ENCODE data around the gene AEBP1.

AEBP1 gene

DNA sequence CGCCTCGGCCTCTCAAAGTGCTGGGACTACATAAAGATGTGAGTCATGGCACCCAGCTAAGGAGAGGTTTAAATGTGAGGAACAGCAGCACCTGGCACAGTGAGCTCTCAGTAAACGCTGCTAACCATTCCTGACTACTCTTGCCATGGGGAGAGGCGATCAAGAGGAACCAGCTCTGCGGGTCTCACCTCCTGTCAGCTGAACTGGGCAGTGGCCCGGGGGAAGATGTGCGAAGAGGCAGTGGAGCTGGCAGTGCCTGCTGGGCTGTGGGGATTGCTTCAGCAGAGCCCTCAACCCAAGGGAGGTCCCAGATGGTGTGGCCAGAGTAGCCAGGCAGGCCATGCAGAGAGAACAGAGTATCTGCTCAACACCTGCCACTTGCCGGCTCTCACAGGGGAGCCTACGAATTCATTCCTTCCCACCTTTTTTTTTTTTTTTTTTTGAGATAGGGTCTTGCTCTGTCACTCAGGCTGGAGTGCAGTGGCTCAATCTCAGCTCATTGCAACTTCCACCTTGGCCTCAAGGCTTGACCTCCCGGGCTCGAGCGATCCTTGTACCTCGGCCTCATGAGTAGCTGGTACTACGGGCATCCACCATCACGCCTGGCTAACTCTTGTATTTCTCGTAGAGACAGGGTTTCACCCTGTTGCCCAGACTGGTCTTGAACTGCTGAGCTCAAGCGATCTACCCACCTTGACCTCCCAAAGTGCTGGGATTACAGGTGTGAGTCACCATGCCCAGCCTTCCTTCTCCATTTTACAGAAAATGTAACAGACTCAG, 28.7 kb upstream of the AEBP1 start:
- Histone ChIP-seq H3K4me3 (replicated peaks; ENCODE audit: insufficient read depth, low read length) (no peak overlapping the region), H3K27me3 (ENCODE audit: insufficient read depth, poor library complexity, severe bottlenecking) (no peaks in the 10 kb centered on the region), H3K27ac (replicated peaks) (no peak overlapping the region)
- TF ChIP-seq GABPA (IDR thresholded peaks at IDR 0.05; ENCODE audit: low read depth) (no peak), POLR2AphosphoS5 (IDR thresholded peaks at IDR 0.05; ENCODE audit: low read depth) (no peak), SPI1 (IDR thresholded peaks at IDR 0.05; ENCODE audit: borderline replicate concordance, low read depth) (no peak)
- TF ChIP-seq, protein P1, sequence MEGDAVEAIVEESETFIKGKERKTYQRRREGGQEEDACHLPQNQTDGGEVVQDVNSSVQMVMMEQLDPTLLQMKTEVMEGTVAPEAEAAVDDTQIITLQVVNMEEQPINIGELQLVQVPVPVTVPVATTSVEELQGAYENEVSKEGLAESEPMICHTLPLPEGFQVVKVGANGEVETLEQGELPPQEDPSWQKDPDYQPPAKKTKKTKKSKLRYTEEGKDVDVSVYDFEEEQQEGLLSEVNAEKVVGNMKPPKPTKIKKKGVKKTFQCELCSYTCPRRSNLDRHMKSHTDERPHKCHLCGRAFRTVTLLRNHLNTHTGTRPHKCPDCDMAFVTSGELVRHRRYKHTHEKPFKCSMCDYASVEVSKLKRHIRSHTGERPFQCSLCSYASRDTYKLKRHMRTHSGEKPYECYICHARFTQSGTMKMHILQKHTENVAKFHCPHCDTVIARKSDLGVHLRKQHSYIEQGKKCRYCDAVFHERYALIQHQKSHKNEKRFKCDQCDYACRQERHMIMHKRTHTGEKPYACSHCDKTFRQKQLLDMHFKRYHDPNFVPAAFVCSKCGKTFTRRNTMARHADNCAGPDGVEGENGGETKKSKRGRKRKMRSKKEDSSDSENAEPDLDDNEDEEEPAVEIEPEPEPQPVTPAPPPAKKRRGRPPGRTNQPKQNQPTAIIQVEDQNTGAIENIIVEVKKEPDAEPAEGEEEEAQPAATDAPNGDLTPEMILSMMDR (IDR thresholded peaks at IDR 0.05; ENCODE audit: insufficient read depth, low read length) = no peak
- TF ChIP-seq, protein P2, sequence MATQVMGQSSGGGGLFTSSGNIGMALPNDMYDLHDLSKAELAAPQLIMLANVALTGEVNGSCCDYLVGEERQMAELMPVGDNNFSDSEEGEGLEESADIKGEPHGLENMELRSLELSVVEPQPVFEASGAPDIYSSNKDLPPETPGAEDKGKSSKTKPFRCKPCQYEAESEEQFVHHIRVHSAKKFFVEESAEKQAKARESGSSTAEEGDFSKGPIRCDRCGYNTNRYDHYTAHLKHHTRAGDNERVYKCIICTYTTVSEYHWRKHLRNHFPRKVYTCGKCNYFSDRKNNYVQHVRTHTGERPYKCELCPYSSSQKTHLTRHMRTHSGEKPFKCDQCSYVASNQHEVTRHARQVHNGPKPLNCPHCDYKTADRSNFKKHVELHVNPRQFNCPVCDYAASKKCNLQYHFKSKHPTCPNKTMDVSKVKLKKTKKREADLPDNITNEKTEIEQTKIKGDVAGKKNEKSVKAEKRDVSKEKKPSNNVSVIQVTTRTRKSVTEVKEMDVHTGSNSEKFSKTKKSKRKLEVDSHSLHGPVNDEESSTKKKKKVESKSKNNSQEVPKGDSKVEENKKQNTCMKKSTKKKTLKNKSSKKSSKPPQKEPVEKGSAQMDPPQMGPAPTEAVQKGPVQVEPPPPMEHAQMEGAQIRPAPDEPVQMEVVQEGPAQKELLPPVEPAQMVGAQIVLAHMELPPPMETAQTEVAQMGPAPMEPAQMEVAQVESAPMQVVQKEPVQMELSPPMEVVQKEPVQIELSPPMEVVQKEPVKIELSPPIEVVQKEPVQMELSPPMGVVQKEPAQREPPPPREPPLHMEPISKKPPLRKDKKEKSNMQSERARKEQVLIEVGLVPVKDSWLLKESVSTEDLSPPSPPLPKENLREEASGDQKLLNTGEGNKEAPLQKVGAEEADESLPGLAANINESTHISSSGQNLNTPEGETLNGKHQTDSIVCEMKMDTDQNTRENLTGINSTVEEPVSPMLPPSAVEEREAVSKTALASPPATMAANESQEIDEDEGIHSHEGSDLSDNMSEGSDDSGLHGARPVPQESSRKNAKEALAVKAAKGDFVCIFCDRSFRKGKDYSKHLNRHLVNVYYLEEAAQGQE (IDR thresholded peaks at IDR 0.05; ENCODE audit: insufficient replicate concordance, low read depth) = no peak
- DNase-seq (ENCODE audit: low read depth in 1 of 2, low spot score in 1 of 2) = no peak

DNA sequence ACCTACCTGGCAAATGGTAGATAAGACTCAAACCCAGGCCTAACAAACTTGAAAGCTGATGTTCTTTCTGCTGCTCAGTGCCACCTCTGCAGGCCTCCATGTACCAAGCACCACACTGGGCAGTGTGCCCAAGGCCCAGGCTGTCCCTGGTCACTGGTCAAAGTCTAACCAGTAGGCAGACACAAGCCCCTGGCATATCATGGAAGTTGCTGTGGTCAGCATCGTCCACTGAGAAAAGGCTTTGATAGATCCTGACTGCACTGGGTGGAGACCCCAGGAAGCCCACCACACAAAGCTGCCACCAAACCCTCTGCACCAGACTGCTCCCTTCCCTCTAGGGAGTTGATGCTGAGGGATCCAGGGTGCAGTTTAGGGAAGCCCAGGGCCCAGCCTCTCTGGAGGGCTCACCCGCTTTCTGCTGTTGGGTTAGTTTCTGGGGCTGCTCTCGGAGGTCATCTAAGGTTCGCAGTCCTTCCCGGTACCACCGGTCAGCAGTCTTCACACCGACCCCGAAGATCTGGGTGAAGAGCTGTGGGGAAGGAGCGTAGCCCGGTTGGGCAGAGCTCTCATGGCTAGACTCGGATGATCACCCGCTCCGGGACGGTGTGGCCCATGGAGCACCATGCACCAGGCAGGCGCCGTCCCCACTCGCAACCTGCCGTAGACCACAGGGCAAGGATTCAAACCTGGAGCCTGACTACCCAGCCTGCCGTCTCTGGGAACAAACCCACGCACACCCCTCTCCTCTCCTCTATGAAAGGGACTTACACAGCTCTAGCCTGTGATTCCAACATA, 27.8 kb upstream of the AEBP1 start:
- Histone ChIP-seq H3K27me3 (ENCODE audit: insufficient read depth, poor library complexity, severe bottlenecking) (no peaks in the 10 kb centered on the region), H3K27ac (replicated peaks) (no peak overlapping the region), H3K4me3 (replicated peaks; ENCODE audit: insufficient read depth, low read length) (no peak overlapping the region)
- TF ChIP-seq, protein P1 (IDR thresholded peaks at IDR 0.05; ENCODE audit: insufficient read depth, low read length) = no peak
- TF ChIP-seq POLR2AphosphoS5 (IDR thresholded peaks at IDR 0.05; ENCODE audit: low read depth) (no peak), GABPA (IDR thresholded peaks at IDR 0.05; ENCODE audit: low read depth) (no peak), SPI1 (IDR thresholded peaks at IDR 0.05; ENCODE audit: borderline replicate concordance, low read depth) (no peak)
- TF ChIP-seq, protein P2 (IDR thresholded peaks at IDR 0.05; ENCODE audit: insufficient replicate concordance, low read depth) = no peak
- no peak for DNase-seq (ENCODE audit: low read depth in 1 of 2, low spot score in 1 of 2)

DNA sequence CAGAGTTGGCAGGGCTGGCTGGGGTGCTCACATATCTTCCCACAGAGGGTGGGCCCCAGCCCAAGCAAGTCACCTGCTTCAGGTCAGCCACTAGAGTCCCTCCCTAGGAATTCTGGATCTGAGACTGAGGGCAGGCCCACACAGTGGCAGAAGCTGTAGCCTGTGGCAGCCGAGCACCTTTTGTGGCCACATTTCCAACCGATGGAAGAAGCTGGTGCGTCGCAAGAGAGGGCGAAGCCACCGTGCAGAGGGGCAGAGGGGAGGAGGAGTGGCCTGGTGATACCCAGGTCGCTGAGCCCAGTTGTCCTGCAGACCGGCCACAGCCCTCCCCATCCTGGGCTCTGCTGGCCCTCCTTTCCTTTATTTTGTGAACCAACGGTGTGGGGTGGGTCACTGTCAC, 27.1 kb upstream of the AEBP1 start:
- Histone ChIP-seq H3K27me3 (ENCODE audit: insufficient read depth, poor library complexity, severe bottlenecking) (no peaks in the 10 kb centered on the region), H3K4me3 (replicated peaks; ENCODE audit: insufficient read depth, low read length) (no peak overlapping the region), H3K27ac (replicated peaks) (no peak overlapping the region)
- TF ChIP-seq GABPA (IDR thresholded peaks at IDR 0.05; ENCODE audit: low read depth) (no peak), POLR2AphosphoS5 (IDR thresholded peaks at IDR 0.05; ENCODE audit: low read depth) (no peak), SPI1 (IDR thresholded peaks at IDR 0.05; ENCODE audit: borderline replicate concordance, low read depth) (no peak)
- TF ChIP-seq, protein P1 (IDR thresholded peaks at IDR 0.05; ENCODE audit: insufficient read depth, low read length) = no peak
- TF ChIP-seq, protein P2 (IDR thresholded peaks at IDR 0.05; ENCODE audit: insufficient replicate concordance, low read depth) = no peak
- DNase-seq (ENCODE audit: low read depth in 1 of 2, low spot score in 1 of 2) = no peak

Measured in HL-60 (cell line).